Ascending aorta (tissue), 2 donors: ENCODE results near the gene MGLL. TPM values are rescaled to one million over a fixed set of nuclear protein-coding genes. Genes with fewer than 3 reads are reported as not detected.

ENCODE experiments used
- DNase-seq, 2 donors: peaks; one replicate each; pipeline ENCODE4 v3.0.0-alpha.2; 2019; ENCODE audit warnings: low spot score in 2 of 2
- H3K27ac ChIP-seq, 2 donors: fragments of 200-600 bp; sonication (generic); one replicate each; pipeline ENCODE4 v1.5.1; 2016 to 2017; ENCODE audit warnings: mild to moderate bottlenecking in 1 of 2
- H3K27me3 ChIP-seq: fragments of 200-600 bp; sonication (generic); one replicate; pipeline ENCODE4 v1.5.1; 2017
- H3K36me3 ChIP-seq, 2 donors: fragments of 200-600 bp; sonication (generic); one replicate each; pipeline ENCODE4 v1.5.1; 2016
- H3K4me1 ChIP-seq, 2 donors: fragments of 200-600 bp; sonication (generic); one replicate each; pipeline ENCODE4 v1.5.1; 2016 to 2017; ENCODE audit warnings: mild to moderate bottlenecking in 1 of 2
- H3K4me3 ChIP-seq, 2 donors: fragments of 200-600 bp; sonication (generic); one replicate each; pipeline ENCODE4 v1.5.1; 2016 to 2017; ENCODE audit warnings: mild to moderate bottlenecking in 1 of 2
- H3K9me3 ChIP-seq, 2 donors: fragments of 200-600 bp; sonication (generic); one replicate each; pipeline ENCODE4 v1.5.1; 2016
- intact Hi-C: fragments of 100-400 bp; cut with DNase I; formaldehyde crosslinking; loops from one replicate; pipeline ENCODE4 v1.15.1; 2023
- total RNA-seq: library from RNA; depleted of rRNA; stranded (reverse); fragments of >200 nt; gene quantifications from one replicate; pipeline ENCODE4 v1.1.0, GENCODE V29; 2016
- TF ChIP-seq, protein P1 (sequence below), 3 experiments: fragments of 200-600 bp in 2 of 3; fragments of 450-650 bp in 1 of 3; sonication (generic) in 2 of 3; IDR thresholded peaks; one replicate each; pipeline ENCODE4 v1.5.1; 2016 to 2019; ENCODE audit warnings: antibody characterized with exemption in 3 of 3, mild to moderate bottlenecking in 1 of 3, moderate library complexity in 1 of 3

MGLL gene
- total RNA-seq, 1 donor from 2014 or later, result 101 TPM

DNA sequence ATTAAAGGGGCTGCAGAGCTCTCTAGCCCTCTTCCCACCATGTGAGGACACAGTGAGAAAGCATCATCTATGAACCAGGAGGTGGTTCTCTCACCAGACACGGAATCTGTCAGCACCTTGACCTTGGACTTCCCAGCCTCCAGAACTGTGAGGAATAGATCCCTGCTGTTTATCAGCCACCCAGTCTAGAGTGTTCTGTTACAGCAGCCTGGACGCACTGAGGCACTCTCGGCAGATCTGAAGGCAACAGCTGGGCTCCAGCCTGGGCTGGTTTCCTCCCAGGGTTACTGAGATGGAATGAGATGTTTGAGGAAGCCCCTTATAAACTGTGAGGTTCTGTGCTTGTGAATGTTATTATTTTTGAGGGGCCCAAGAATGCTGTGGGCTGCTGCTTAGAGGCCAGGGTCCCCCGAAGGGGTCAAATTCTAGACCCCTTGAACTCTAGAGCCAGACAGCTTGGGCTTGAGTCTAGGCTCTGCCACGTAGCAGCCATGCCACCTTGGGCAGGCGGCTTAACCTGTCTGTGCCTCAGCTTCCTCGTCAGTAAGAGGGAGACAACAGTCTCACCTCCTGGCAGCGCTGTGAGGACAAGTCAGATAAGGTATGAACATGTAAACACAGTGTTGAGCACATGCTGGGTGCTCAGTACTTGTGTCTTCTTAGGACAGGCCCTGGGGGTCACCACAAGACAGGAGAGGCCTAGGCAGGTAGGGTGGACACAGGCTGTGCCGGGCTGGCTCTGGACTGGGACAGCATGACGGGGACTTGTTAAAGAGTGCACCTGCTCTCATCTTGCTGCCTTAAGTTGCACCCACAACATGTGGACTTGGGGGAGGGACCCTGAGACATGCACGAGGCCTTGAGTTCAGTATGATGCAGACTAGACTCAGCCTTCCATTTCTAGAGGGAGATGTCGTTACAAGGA lies 49.2 kb downstream of the MGLL start:
- Histone ChIP-seq H3K36me3 (no peaks in the 10 kb centered on the region), H3K27me3 (no peaks in the 10 kb centered on the region), H3K9me3 (peaks cover 2 to 5% of the 10 kb centered on the region in 2 donors), H3K27ac (no peak overlapping the region), H3K4me1 (peaks cover 9 to 27% of the 10 kb centered on the region in 2 donors), H3K4me3 (no peak overlapping the region)
- DNase-seq, result no peak
- intact Hi-C loops, result no loop called here
- TF ChIP-seq, protein P1, sequence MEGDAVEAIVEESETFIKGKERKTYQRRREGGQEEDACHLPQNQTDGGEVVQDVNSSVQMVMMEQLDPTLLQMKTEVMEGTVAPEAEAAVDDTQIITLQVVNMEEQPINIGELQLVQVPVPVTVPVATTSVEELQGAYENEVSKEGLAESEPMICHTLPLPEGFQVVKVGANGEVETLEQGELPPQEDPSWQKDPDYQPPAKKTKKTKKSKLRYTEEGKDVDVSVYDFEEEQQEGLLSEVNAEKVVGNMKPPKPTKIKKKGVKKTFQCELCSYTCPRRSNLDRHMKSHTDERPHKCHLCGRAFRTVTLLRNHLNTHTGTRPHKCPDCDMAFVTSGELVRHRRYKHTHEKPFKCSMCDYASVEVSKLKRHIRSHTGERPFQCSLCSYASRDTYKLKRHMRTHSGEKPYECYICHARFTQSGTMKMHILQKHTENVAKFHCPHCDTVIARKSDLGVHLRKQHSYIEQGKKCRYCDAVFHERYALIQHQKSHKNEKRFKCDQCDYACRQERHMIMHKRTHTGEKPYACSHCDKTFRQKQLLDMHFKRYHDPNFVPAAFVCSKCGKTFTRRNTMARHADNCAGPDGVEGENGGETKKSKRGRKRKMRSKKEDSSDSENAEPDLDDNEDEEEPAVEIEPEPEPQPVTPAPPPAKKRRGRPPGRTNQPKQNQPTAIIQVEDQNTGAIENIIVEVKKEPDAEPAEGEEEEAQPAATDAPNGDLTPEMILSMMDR (IDR thresholded peaks at IDR 0.05), result no peak

DNA sequence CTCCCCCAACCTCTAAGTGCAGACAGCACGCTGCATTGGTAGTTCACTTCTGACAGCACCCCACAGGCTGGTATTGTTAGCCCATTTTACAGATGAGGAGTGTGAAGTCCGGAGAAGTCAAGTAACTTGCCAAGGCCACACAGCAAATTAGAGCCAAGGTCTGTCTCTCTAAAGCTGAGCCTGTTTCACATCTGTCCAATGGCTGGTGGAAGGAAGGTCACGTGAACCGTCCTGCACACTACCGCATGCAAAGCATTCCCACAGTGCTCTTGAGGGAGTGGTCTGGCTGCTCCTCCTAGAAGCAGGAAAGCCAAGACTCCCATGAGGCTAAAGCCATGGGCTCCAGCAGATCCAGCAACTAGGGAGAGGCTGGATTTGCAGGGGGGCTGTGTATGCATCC lies 50.0 kb downstream of the MGLL start:
- intact Hi-C loops, result no loop called here
- Histone ChIP-seq H3K27me3 (no peaks in the 10 kb centered on the region), H3K4me3 (no peak overlapping the region), H3K36me3 (no peaks in the 10 kb centered on the region), H3K27ac (no peak overlapping the region), H3K9me3 (peaks cover 8 to 11% of the 10 kb centered on the region in 2 donors), H3K4me1 (peaks cover 9 to 28% of the 10 kb centered on the region in 2 donors)
- no peak for DNase-seq
- TF ChIP-seq, protein P1 (IDR thresholded peaks at IDR 0.05), result no peak

DNA sequence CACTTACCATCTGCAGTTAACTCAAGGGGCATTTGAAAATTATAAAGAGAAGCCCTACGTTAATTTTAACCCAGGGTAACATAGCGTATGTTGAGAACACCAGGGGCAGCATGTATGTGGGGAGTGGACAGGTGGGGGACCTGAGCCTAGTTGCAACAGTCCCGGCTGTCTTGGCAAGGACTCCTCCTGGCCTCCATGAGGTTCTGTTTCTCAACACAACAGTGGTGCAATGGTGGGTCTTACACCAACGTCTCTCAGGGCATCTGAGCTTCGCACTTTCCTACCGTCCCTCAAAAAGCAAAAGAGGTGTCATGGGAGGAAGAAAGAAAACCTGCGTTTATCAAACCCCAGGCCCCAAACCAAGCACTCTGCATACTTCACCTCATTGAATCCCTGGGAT lies 50.6 kb downstream of the MGLL start:
- Histone ChIP-seq H3K27ac (no peak overlapping the region), H3K4me3 (no peak overlapping the region), H3K4me1 (peaks cover 7 to 28% of the 10 kb centered on the region in 2 donors), H3K27me3 (no peaks in the 10 kb centered on the region), H3K9me3 (peaks cover 8 to 11% of the 10 kb centered on the region in 2 donors), H3K36me3 (no peaks in the 10 kb centered on the region)
- TF ChIP-seq, protein P1 (IDR thresholded peaks at IDR 0.05), result no peak
- DNase-seq, result no peak
- intact Hi-C loops, result no loop called here

DNA sequence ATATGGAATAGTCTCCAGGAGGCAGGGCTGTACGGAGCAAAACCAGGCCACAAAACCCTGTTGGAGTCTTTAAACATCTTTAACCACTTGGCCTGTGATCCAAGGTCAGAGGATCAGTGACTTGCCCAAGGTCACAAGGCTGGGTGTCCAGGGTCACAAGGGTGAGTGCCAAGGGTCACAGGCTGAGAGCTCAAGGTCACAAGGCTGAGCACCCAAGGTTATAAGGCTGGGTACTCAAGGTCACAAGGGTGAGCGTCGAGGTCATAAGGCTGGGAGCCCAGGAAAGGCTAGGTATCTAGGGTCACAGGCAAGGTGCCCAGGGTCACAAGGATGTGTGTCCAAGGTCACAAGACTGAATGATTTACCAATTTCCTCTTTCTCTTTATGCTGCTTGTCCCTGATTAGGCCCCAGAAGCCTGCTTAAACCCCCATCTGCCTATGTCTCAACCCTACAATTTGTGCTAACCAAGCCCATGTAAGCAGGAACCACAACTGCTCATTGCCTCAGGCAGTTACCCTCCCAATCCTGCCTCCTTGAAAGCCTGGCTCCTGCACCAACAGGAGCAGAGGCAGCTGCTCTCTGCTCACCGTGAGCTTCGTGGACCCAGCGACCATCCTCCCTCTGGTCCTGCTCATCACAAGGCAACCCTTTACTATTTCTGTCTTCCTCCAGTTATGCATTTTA lies 51.5 kb downstream of the MGLL start:
- Histone ChIP-seq H3K4me1 (peaks cover 0 to 21% of the 10 kb centered on the region in 2 donors), H3K36me3 (no peaks in the 10 kb centered on the region), H3K27me3 (no peaks in the 10 kb centered on the region), H3K27ac (no peak overlapping the region), H3K9me3 (peaks cover 8 to 11% of the 10 kb centered on the region in 2 donors), H3K4me3 (no peak overlapping the region)
- intact Hi-C loops, result no loop called here
- DNase-seq, result no peak
- TF ChIP-seq, protein P1 (IDR thresholded peaks at IDR 0.05), result no peak

DNA sequence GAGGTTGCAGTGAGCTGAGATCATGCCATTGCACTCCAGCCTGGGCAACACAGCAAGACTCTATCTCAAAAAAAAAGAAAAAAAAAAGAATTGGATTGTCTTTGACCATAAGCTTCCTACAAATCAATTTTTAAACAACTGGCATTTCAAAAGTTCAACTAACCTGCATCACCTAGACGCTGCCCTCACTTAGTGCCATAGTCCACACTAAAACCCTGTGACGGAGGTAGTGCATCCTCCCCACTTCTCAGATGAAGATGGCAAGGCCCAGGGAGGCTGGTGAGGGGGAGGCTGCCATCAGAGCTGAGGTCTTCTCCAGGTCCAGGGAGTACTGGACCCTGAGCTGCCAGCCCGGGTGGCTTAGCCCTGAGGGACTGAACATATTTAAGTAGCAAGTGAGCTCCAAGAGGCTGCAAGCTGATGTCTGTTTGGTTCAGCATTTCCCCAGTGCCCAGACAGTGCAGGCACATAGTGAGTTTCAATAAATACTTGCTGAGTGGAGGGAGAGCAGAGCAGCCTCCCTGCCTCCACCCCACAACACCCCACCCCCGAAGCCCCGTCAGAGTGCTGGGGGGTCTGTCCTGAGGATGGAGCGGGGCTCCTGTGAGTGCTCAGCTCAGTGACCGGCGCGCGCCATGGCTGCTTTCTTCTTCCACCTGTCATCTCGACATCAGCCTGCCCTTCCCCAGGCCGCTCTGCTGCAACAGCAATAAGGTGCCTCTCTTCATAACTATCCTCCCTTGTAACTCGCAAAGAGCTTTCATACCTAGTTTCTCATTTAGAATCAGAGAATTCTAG lies 52.8 kb downstream of the MGLL start:
- H3K9me3 ChIP-seq, result peaks cover 8 to 11% of the 10 kb centered on the region in 2 donors
- no peaks in the 10 kb centered on the region for H3K27me3 ChIP-seq
- H3K36me3 ChIP-seq, result no peaks in the 10 kb centered on the region
- TF ChIP-seq, protein P1 (IDR thresholded peaks at IDR 0.05), result no peak
- no peak overlapping the region for H3K4me3 ChIP-seq
- peak overlapping the region; percentile 65 to 80 for H3K27ac ChIP-seq
- intact Hi-C loops, result no loop called here
- no peak for DNase-seq
- peaks cover 0 to 8% of the 10 kb centered on the region in 2 donors for H3K4me1 ChIP-seq
